NB4 (cell line): ENCODE data around the gene TMEM184A.
"Not testable (repeated sequence)": the region's sequence is repeated elsewhere in the genome, so short reads cannot be mapped to it uniquely, and the experiment has no call there.

Experiments used
- DNase-seq: peaks from one replicate; pipeline ENCODE4 v3.0.0; 2010; ENCODE audit warnings: low read depth
- H3K4me3 ChIP-seq: one replicate; pipeline ENCODE4 v1.5.1; 2011; ENCODE audit warnings: mild to moderate bottlenecking, low read depth, low read length, moderate library complexity
- CTCF ChIP-seq: IDR thresholded peaks from one replicate; pipeline ENCODE4 v1.5.1; 2012; ENCODE audit warnings: low read depth, low read length
- MAX ChIP-seq: IDR thresholded peaks from 2 replicates; pipeline ENCODE4 v1.6.1; 2011; ENCODE audit warnings: low read depth, low read length
- MYC ChIP-seq: IDR thresholded peaks from 2 replicates; pipeline ENCODE4 v1.6.1; 2011; ENCODE audit warnings: low read depth, low read length
- POLR2A ChIP-seq: IDR thresholded peaks from 2 replicates; pipeline ENCODE4 v1.6.1; 2011; ENCODE audit warnings: mild to moderate bottlenecking; ENCODE audit not compliant: insufficient read length; ENCODE audit errors: extremely low read depth

The TMEM184A gene

GRCh38 chr7:1521456-1521855 is 34.5 kb downstream of the TMEM184A start:
- no peak for DNase-seq

GRCh38 chr7:1520539-1521234 is 35.3 kb downstream of the TMEM184A start:
- no peak overlapping the region for H3K4me3 ChIP-seq
- TF ChIP-seq CTCF (no peak), POLR2A (no peak), MAX (no peak), MYC (no peak)
- DNase-seq, result no peak

More at GRCh38 chr7:1521456-1521855, 34.5 kb downstream of the TMEM184A start:
- H3K4me3 ChIP-seq, result no peak overlapping the region
- TF ChIP-seq POLR2A (no peak), MYC (no peak), CTCF (no peak), MAX (no peak)

GRCh38 chr7:1519322-1519922 is 36.6 kb downstream of the TMEM184A start:
- not testable (repeated sequence) for DNase-seq

GRCh38 chr7:1516586-1517251 is 39.3 kb downstream of the TMEM184A start:
- no peak for TF ChIP-seq MYC
- no peak for DNase-seq
- H3K4me3 ChIP-seq, result no peak overlapping the region

More at GRCh38 chr7:1519322-1519922, 36.6 kb downstream of the TMEM184A start:
- H3K4me3 ChIP-seq, result not testable (repeated sequence)

- DNase-seq, H3K4me3 ChIP-seq: not testable (repeated sequence)
These were observed 40.5 kb downstream of the TMEM184A start for GRCh38 chr7:1515509-1515967.

GRCh38 chr7:1514995-1515401 is 41.0 kb downstream of the TMEM184A start:
- no peak overlapping the region for H3K4me3 ChIP-seq
- TF ChIP-seq MAX (no peak), POLR2A (no peak), MYC (no peak), CTCF (no peak)
- DNase-seq, result no peak

- no peak for TF ChIP-seq CTCF
- no peak for DNase-seq
- H3K4me3 ChIP-seq, result no peak overlapping the region
These were observed 41.6 kb downstream of the TMEM184A start for GRCh38 chr7:1514407-1514806.
